SH-SY5Y (cell line): Measurements from ENCODE around the gene LARP4.

ENCODE experiments used
- GATA2 ChIP-seq: IDR thresholded peaks from 2 replicates; pipeline ENCODE4 v1.6.1; 2011; ENCODE audit warnings: mild to moderate bottlenecking, low read depth, low read length
- GATA3 ChIP-seq: IDR thresholded peaks from 2 replicates; pipeline ENCODE4 v1.6.1; 2011; ENCODE audit warnings: low read depth, mild to moderate bottlenecking, low read length, moderate library complexity

DNA sequence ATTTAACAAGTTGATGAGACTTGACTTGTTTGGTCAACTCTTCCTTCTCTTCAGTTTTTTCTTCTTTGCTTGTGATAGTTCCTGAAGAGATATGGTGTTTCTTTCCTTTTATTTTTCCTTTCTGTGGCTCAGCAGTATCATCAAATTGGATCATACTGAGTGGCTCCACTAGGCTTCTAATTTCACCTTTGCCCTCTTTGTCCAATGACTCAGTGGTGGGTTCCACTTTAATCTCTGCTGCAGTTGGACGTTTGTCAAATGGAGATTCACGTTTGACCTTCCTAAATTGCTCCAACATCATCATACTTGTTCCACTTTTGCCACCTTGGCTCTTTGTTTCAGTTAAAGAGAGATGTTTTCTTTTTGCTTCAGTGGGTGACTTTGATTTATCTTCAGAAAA lies 45.8 kb upstream of the LARP4 start:
- no peak for TF ChIP-seq GATA2
- TF ChIP-seq GATA3, result no peak
